GM23338 (cell line): ENCODE data around the gene MINDY1. TPM values are rescaled to one million over a fixed set of nuclear protein-coding genes. Genes with fewer than 3 reads are reported as not detected.

Experiments
- ATAC-seq: fragments of 200-7000 bp; cut with Tn5 transposase; 3 replicates; pipeline ENCODE4 v1.9.1; 2020
- DNase-seq: peaks from one replicate; pipeline ENCODE4 v3.0.0-alpha.2; 2015; ENCODE audit warnings: low spot score
- H2AFZ ChIP-seq: fragments of 200-600 bp; sonication (generic); 2 replicates; pipeline ENCODE4 v1.8.0; 2016; ENCODE audit warnings: antibody characterized with exemption, mild to moderate bottlenecking, moderate library complexity
- H3F3A ChIP-seq: fragments of 200-600 bp; sonication (generic); replicated peaks from 2 replicates; pipeline ENCODE4 v1.8.0; 2017; ENCODE audit warnings: antibody characterized with exemption, mixed run types, low read depth
- H3K27ac ChIP-seq: fragments of 200-600 bp; sonication (generic); 2 replicates; pipeline ENCODE4 v1.6.1; 2016; ENCODE audit warnings: low read depth
- H3K27me3 ChIP-seq: fragments of 200-600 bp; sonication (generic); 2 replicates; pipeline ENCODE4 v1.8.0; 2016; ENCODE audit warnings: mild to moderate bottlenecking, mixed run types, moderate library complexity; ENCODE audit not compliant: insufficient read depth
- H3K36me3 ChIP-seq: fragments of 200-600 bp; sonication (generic); 2 replicates; pipeline ENCODE4 v1.8.0; 2016; ENCODE audit warnings: mild to moderate bottlenecking; ENCODE audit not compliant: insufficient read depth
- H3K4me1 ChIP-seq: fragments of 200-600 bp; sonication (generic); 2 replicates; pipeline ENCODE4 v1.8.0; 2016; ENCODE audit warnings: mild to moderate bottlenecking, moderate library complexity; ENCODE audit not compliant: insufficient read depth
- H3K4me2 ChIP-seq: fragments of 200-600 bp; sonication (generic); 2 replicates; pipeline ENCODE4 v1.7.1; 2017; ENCODE audit warnings: mixed run types
- H3K4me3 ChIP-seq: fragments of 200-600 bp; sonication (generic); 2 replicates; pipeline ENCODE4 v1.6.1; 2016; ENCODE audit warnings: mixed run types
- H3K79me2 ChIP-seq: fragments of 200-600 bp; sonication (generic); replicated peaks from 2 replicates; pipeline ENCODE4 v1.8.0; 2017; ENCODE audit warnings: mild to moderate bottlenecking; ENCODE audit not compliant: insufficient read depth
- H3K9me2 ChIP-seq: fragments of 200-600 bp; sonication (generic); 2 replicates; pipeline ENCODE4 v1.8.0; 2017; ENCODE audit not compliant: insufficient read depth
- H4K20me1 ChIP-seq: fragments of 200-600 bp; sonication (generic); replicated peaks from 2 replicates; pipeline ENCODE4 v1.8.0; 2017; ENCODE audit warnings: mild to moderate bottlenecking; ENCODE audit not compliant: insufficient read depth
- H3K27ac Mint-ChIP-seq: 2 replicates; pipeline ENCODE4 v1.8.0; 2020; ENCODE audit warnings: inconsistent platforms, mild to moderate bottlenecking, moderate library complexity, mixed read lengths
- H3K27me3 Mint-ChIP-seq: 3 replicates; pipeline ENCODE4 v1.8.0; 2022; ENCODE audit warnings: low read depth, mild to moderate bottlenecking, moderate library complexity, mixed read lengths, inconsistent platforms; ENCODE audit not compliant: insufficient read depth, poor library complexity
- H3K36me3 Mint-ChIP-seq: 3 replicates; pipeline ENCODE4 v1.8.0; 2021; ENCODE audit warnings: low read depth, mild to moderate bottlenecking, inconsistent platforms, moderate library complexity, mixed read lengths
- H3K4me1 Mint-ChIP-seq: 3 replicates; pipeline ENCODE4 v1.8.0; 2020; ENCODE audit warnings: mild to moderate bottlenecking, inconsistent platforms, mixed read lengths
- H3K4me3 Mint-ChIP-seq: 3 replicates; pipeline ENCODE4 v1.8.0; 2021; ENCODE audit warnings: moderate library complexity, mild to moderate bottlenecking, inconsistent platforms, mixed read lengths
- H3K9me3 Mint-ChIP-seq: 3 replicates; pipeline ENCODE4 v1.8.0; 2020; ENCODE audit warnings: moderate library complexity, mild to moderate bottlenecking, inconsistent platforms, mixed read lengths
- CREB1 ChIP-seq: fragments of 250-450 bp; sonication (Bioruptor Pico); IDR thresholded peaks from 2 replicates; pipeline ENCODE4 v1.5.0; 2020; ENCODE audit warnings: low read depth, mild to moderate bottlenecking, moderate library complexity
- EZH2 ChIP-seq: fragments of 200-600 bp; sonication (generic); IDR thresholded peaks from one replicate; pipeline ENCODE4 v1.8.0; 2017; ENCODE audit warnings: antibody characterized with exemption, mild to moderate bottlenecking, low read depth; ENCODE audit not compliant: unreplicated experiment
- EZH2phosphoT487 ChIP-seq: fragments of 200-600 bp; sonication (generic); IDR thresholded peaks from one replicate; pipeline ENCODE4 v1.8.1; 2018; ENCODE audit warnings: antibody characterized with exemption; ENCODE audit not compliant: unreplicated experiment
- NANOG ChIP-seq: IDR thresholded peaks from 2 replicates; pipeline ENCODE4 v1.6.1; 2016; ENCODE audit warnings: antibody characterized with exemption, borderline replicate concordance
- POLR2AphosphoS5 ChIP-seq: IDR thresholded peaks from 2 replicates; pipeline ENCODE4 v1.6.1; 2016; ENCODE audit warnings: antibody characterized with exemption, low read depth
- STAT1 ChIP-seq: IDR thresholded peaks from one replicate; pipeline ENCODE4 v1.6.1; 2016; ENCODE audit warnings: antibody characterized with exemption; ENCODE audit not compliant: unreplicated experiment
- ZNF114 ChIP-seq: fragments of 250-450 bp; sonication (Bioruptor Pico); IDR thresholded peaks from 2 replicates; pipeline ENCODE4 v1.5.0; 2020; ENCODE audit warnings: mild to moderate bottlenecking, moderate library complexity
- ZNF331 ChIP-seq: fragments of 250-450 bp; sonication (Bioruptor Pico); IDR thresholded peaks from 2 replicates; pipeline ENCODE4 v1.5.0; 2020; ENCODE audit warnings: low read depth, mild to moderate bottlenecking, moderate library complexity
- polyA plus RNA-seq: library from polyadenylated mRNA; unstranded; fragments of >200 nt; fragmentation: Nextera tagmentation; extraction: Ambion mirVana; gene quantifications from 2 replicates; pipeline ENCODE4 v1.2.1, GENCODE V29; 2016
- total RNA-seq: library from RNA; depleted of rRNA; stranded (reverse); fragments of >200 nt; shearing (Covaris generic); gene quantifications from 2 replicates; pipeline ENCODE4 v1.2.3, GENCODE V29; 2014
- TF ChIP-seq, protein P1 (sequence below): IDR thresholded peaks from 2 replicates; pipeline ENCODE4 v1.6.1; 2016; ENCODE audit warnings: antibody characterized with exemption

The MINDY1 gene
- total and polyA plus RNA-seq, 2 experiments from 2014 or later, result 4.5 to 10.3 TPM

DNA sequence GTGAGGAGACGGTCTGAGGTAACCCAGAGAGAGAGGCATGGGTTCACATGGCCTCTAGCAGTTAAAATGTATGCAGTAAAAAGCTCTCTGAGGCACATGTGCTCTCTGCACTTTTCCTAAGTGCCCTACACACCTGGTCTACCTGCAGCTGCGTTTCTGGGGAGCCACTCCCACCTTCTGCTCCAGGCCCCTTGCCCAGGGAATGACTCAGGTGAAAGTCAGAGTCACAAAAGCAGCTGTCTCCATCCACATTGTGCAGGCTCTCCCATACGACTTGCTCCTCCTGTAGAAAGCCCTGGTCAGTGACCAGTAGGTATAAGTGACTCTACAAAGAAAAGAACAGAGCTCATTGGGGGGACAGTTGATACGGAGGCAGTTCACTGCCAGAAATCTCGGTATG, 8.8 kb downstream of the MINDY1 start:
- Mint-ChIP-seq H3K4me3 (no peak overlapping the region), H3K9me3 (no peaks in the 10 kb centered on the region), H3K27ac (no peak overlapping the region), H3K4me1 (peaks cover 11% of the 10 kb centered on the region), H3K27me3 (peaks cover 12% of the 10 kb centered on the region), H3K36me3 (peaks cover 5% of the 10 kb centered on the region; the same call in 2 of the 3 replicates)
- Histone ChIP-seq H3F3A (no peaks in the 10 kb centered on the region), H3K4me1 (no peaks in the 10 kb centered on the region), H3K27me3 (no peaks in the 10 kb centered on the region), H3K4me2 (no peak overlapping the region), H2AFZ (no peak overlapping the region), H4K20me1 (no peaks in the 10 kb centered on the region), H3K36me3 (no peaks in the 10 kb centered on the region), H3K4me3 (no peak overlapping the region), H3K27ac (no peak overlapping the region), H3K9me2 (no peaks in the 10 kb centered on the region), H3K79me2 (no peaks in the 10 kb centered on the region)
- DNase-seq (no peak), ATAC-seq (no peak)
- no peak for TF ChIP-seq EZH2phosphoT487
- TF ChIP-seq, protein P1, sequence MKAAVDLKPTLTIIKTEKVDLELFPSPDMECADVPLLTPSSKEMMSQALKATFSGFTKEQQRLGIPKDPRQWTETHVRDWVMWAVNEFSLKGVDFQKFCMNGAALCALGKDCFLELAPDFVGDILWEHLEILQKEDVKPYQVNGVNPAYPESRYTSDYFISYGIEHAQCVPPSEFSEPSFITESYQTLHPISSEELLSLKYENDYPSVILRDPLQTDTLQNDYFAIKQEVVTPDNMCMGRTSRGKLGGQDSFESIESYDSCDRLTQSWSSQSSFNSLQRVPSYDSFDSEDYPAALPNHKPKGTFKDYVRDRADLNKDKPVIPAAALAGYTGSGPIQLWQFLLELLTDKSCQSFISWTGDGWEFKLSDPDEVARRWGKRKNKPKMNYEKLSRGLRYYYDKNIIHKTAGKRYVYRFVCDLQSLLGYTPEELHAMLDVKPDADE, result no peak

DNA sequence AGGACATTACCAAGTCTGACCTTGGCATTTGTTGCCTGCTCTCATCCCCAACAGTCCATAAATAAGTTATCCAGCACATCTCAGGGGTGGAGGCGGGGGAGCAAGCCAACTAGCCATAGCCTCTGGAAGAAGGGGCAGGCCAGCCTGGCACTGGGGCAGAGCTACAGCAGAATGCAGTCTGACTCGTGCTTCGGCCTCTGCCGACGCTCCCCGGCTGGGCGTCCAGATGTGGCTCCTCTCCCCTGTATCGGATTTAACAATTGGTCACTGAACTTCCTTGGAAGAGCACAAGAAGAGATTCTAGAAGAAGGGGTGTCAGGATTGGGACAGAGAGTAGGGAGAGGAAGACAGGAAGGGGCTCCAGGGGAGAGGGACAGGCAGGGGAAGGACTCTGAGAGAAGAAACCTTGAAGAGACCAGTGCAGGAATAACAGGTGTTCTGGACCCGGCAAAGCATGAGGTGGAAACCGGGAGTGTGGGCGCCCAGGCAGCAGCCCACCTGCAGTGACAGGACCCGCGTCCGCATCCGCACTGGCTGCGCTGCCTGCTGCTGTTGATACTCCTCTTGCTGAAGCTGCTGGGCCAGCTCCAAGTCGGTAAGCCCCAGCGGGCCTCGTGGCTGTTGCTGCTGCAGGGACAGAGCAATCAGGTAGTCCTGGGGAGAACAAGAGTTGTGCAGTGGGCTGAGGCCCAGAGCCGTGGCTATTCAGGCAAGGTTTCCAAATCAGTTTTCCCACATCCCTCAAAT, 9.4 kb downstream of the MINDY1 start:
- H3K79me2 ChIP-seq, result no peaks in the 10 kb centered on the region
- DNase-seq (no peak), ATAC-seq (no peak)
- no peak for TF ChIP-seq ZNF331 (CRISPR knock-in tag)
- no peak for TF ChIP-seq STAT1
- TF ChIP-seq POLR2AphosphoS5, result no peak
- TF ChIP-seq, protein P1, result no peak
- no peak for TF ChIP-seq ZNF114
- no peak for TF ChIP-seq EZH2phosphoT487
- no peak for TF ChIP-seq NANOG
- no peak for TF ChIP-seq CREB1 (CRISPR knock-in tag)
- TF ChIP-seq EZH2, result no peak
- H3K27me3 Mint-ChIP-seq, result peaks cover 9% of the 10 kb centered on the region
- no peak overlapping the region for H3K27ac ChIP-seq
- no peak overlapping the region for H3K4me3 ChIP-seq
- H3K36me3 ChIP-seq, result no peaks in the 10 kb centered on the region
- no peaks in the 10 kb centered on the region for H3F3A ChIP-seq
- H3K36me3 Mint-ChIP-seq, result peaks cover 5% of the 10 kb centered on the region; the same call in 2 of the 3 replicates
- H4K20me1 ChIP-seq, result no peaks in the 10 kb centered on the region
- H3K27ac Mint-ChIP-seq, result 0 out of 2 replicates have a peak overlapping the region, but pooled peaks have one; percentile 51
- peaks cover 11% of the 10 kb centered on the region for H3K4me1 Mint-ChIP-seq
- no peaks in the 10 kb centered on the region for H3K9me2 ChIP-seq
- H3K4me1 ChIP-seq, result no peaks in the 10 kb centered on the region
- H3K9me3 Mint-ChIP-seq, result no peaks in the 10 kb centered on the region
- H3K4me2 ChIP-seq, result no peak overlapping the region
- no peak overlapping the region for H3K4me3 Mint-ChIP-seq
- H3K27me3 ChIP-seq, result no peaks in the 10 kb centered on the region
- no peak overlapping the region for H2AFZ ChIP-seq
